OCI-LY7 (cell line): ENCODE measurements around the gene CCT8L2.
"Not testable (repeated sequence)": the region's sequence is repeated elsewhere in the genome, so short reads cannot be mapped to it uniquely, and the experiment has no call there.

Source experiments
- CTCF ChIP-seq: fragments of 200-600 bp; sonication (generic); conservative IDR thresholded peaks from 2 replicates; pipeline ENCODE4 v1.5.1; 2014; ENCODE audit warnings: mild to moderate bottlenecking, antibody characterized with exemption, low read length, moderate library complexity, mixed read lengths
- EZH2phosphoT487 ChIP-seq: fragments of 200-600 bp; sonication (generic); IDR thresholded peaks from 2 replicates; pipeline ENCODE4 v1.6.1; 2018; ENCODE audit warnings: low read depth, borderline replicate concordance, mild to moderate bottlenecking, mixed run types, antibody characterized with exemption, low read length, moderate library complexity, mixed read lengths

GRCh38 chr22:16623595-16623994, 31.0 kb upstream of the CCT8L2 start:
- TF ChIP-seq CTCF, EZH2phosphoT487: not testable (repeated sequence)
